GM12878 (cell line): ENCODE measurements around the gene TMEM131L. TPM values are rescaled to one million over a fixed set of nuclear protein-coding genes. Genes with fewer than 3 reads are reported as not detected.

ENCODE experiments used
- EP300 ChIP-seq, 2 experiments: fragments of 150-350 bp in 1 of 2; IDR thresholded peaks; 2 replicates each; pipeline ENCODE4 v1.6.1; 2011 to 2012; ENCODE audit warnings: low read depth in 2 of 2, low read length in 2 of 2, borderline replicate concordance in 1 of 2, improper control_type of control experiment in 1 of 2, inconsistent platforms in 1 of 2; ENCODE audit not compliant: control insufficient read depth in 1 of 2
- PML ChIP-seq: IDR thresholded peaks from 2 replicates; pipeline ENCODE4 v1.6.1; 2012; ENCODE audit warnings: low read length, inconsistent platforms
- SKIL ChIP-seq: fragments of 450-650 bp; IDR thresholded peaks from 2 replicates; pipeline ENCODE4 v1.6.1; 2017; ENCODE audit warnings: mild to moderate bottlenecking, low read depth, inconsistent platforms; ENCODE audit not compliant: poor library complexity, severe bottlenecking
- polyA plus RNA-seq, 11 experiments: library from polyadenylated mRNA; depleted of rRNA in 4 of 11; unstranded in 6 of 11; stranded (reverse) in 5 of 11; fragments of >200 nt; fragmentation: Nextera tagmentation in 4 of 11; fragmentation: Illumina TruSeq in 1 of 11; extraction: Ambion mirVana in 4 of 11; extraction: Trizol in 1 of 11; gene quantifications; 1 replicate in 1 of 11; 2 replicates in 10 of 11; pipeline versions ENCODE4 v1.2.1 to v1.2.3, GENCODE V29; 2011 to 2016; ENCODE audit warnings: inconsistent platforms in 2 of 11, missing spikeins in 2 of 11, low read depth in 1 of 11
- total RNA-seq, 4 experiments: library from RNA; depleted of rRNA in 3 of 4; stranded (reverse); fragments of >200 nt in 3 of 4; fragmentation: Illumina TruSeq in 1 of 4; extraction: Trizol in 1 of 4; gene quantifications; 2 replicates each; pipeline versions ENCODE4 v1.2.1 to v1.2.3, GENCODE V29; 2013 to 2021
- TF ChIP-seq, protein P1 (sequence below): IDR thresholded peaks from 2 replicates; pipeline ENCODE4 v1.6.1; 2012; ENCODE audit warnings: mild to moderate bottlenecking, low read depth, low read length

Gene TMEM131L
- total and polyA plus RNA-seq, 10 of the 15 experiments (the other 5 are each of a cell fraction or from before 2014, with no cell fraction given), result 8.5 to 101 (median 74.4) TPM

DNA sequence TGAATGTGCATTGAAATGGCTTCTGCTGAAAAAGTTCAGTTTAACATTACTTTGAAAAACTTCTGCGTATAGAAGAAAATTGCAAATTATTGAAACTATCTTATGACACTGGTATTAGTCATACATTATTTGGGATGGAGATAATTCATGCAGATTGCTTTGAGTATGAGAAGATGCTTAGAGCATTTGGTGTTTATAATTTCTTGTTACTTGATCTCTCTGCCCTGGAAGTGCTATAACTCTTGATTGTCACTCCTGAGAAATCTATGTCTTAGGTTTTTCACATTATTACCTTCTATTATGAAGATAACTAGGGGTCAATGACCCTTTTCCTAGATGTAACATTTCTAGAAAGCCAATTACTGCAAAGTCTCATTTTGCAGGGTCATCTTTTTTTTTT lies 36.4 kb downstream of the TMEM131L start (continued):
- TF ChIP-seq SKIL (no peak), EP300 (IDR thresholded peaks at IDR 0.05; ENCODE audit: borderline replicate concordance in 1 of 2, control insufficient read depth in 1 of 2, low read depth in 2 of 2, low read length in 2 of 2) (no peak), PML (no peak)
- TF ChIP-seq, protein P1, sequence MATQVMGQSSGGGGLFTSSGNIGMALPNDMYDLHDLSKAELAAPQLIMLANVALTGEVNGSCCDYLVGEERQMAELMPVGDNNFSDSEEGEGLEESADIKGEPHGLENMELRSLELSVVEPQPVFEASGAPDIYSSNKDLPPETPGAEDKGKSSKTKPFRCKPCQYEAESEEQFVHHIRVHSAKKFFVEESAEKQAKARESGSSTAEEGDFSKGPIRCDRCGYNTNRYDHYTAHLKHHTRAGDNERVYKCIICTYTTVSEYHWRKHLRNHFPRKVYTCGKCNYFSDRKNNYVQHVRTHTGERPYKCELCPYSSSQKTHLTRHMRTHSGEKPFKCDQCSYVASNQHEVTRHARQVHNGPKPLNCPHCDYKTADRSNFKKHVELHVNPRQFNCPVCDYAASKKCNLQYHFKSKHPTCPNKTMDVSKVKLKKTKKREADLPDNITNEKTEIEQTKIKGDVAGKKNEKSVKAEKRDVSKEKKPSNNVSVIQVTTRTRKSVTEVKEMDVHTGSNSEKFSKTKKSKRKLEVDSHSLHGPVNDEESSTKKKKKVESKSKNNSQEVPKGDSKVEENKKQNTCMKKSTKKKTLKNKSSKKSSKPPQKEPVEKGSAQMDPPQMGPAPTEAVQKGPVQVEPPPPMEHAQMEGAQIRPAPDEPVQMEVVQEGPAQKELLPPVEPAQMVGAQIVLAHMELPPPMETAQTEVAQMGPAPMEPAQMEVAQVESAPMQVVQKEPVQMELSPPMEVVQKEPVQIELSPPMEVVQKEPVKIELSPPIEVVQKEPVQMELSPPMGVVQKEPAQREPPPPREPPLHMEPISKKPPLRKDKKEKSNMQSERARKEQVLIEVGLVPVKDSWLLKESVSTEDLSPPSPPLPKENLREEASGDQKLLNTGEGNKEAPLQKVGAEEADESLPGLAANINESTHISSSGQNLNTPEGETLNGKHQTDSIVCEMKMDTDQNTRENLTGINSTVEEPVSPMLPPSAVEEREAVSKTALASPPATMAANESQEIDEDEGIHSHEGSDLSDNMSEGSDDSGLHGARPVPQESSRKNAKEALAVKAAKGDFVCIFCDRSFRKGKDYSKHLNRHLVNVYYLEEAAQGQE, result no peak
